NCI-H1930 (cell line): ENCODE results near the gene IRF8.

Source experiments
- DNase-seq, 2 experiments: peaks; one replicate each; lab custom pipeline; 2025; lab: John Stamatoyannopoulos, UW

Gene IRF8

DNA sequence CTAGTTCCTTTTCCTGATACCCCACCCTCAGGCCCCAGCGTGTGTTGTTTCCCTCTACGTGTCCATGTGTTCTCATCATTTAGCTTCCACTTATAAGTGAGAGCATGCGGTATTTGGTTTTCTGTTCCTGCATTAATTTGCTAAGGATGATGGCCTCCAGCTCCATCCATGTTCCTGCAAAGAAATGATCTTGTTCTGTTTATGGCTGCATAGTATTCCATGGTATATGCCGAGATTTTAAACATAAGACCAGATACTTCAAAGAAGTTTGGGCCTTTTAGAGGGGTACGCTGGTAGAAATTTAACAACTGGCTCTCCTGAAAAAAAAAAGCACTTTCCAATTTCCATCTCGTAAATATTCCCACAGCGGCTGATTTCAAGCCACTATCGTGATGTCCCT lies 59.8 kb downstream of the IRF8 start:
- DNase-seq: no peak

GRCh38 chr16:85959686-85960085 lies 60.7 kb downstream of the IRF8 start:
- no peak for DNase-seq

DNA sequence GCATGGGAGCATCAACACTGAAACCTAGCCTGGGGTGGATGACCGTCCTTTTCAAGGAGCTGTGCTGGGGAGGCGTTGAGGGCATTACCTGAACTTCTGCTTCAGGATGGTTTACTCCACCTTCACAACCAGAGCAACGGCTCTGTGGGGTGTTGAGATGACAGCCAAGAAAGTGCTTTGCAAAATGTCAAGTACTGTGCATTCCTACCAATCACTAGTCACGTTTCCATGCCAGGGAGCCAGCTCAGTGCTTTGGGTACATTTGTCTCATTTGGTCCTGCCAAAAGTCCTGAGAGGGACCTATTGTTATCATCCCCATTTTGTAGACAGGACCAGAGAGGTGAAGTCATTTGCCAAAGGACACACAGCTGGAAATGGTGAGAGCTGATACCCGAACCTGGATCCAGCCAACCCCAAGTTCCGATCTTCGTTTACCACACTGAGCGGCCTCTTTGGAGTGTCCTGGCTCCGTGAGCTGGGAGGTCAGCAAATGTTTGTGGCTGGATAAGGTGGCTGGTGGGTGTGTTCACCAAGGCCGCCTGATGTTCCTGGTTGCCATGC lies 61.6 kb downstream of the IRF8 start:
- DNase-seq: no peak

DNA sequence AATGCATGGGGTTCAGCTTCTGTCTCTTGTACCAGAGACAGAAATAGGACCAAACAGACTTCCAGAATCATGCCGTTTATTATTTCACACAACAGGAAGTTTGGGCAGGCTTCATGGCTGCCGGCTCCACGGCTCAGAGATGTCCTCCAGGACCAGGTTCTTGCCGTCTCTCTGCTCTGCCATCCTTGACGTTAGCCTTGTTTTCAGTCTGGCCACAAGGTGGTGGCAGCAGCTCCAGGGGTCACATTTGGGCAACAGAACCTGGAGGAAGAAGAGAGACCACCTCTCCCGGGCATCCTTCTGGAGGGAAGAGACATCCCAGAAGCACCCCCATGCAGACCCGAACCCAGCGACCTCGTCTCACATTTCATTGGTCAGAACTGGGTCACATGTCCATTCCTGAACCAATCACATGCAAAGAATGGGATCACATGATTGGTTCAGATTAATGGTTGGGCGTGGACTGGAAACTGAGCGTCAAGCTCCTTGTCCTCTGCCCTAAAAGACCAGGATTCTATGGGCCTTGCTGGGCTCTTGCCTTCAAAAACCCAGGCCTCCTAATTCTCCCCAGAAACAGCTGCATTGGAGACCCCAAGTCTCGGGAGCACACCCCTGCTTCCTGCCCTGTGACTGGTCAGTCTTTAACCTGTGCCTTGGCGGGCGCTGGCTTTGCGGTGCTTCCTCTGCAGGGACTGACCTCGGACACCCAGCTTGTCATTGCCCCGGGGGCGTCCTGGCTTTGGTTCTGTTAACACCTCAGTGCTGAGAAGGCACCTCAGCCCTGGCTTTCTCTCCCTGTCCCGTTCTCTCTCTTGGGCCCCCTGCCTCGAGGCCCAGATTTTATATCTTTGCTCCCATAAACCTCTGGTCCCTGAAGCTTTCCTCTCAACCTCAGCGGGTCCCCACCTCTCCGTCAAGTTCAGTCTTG lies 63.3 kb downstream of the IRF8 start:
- DNase-seq: no peak

DNA sequence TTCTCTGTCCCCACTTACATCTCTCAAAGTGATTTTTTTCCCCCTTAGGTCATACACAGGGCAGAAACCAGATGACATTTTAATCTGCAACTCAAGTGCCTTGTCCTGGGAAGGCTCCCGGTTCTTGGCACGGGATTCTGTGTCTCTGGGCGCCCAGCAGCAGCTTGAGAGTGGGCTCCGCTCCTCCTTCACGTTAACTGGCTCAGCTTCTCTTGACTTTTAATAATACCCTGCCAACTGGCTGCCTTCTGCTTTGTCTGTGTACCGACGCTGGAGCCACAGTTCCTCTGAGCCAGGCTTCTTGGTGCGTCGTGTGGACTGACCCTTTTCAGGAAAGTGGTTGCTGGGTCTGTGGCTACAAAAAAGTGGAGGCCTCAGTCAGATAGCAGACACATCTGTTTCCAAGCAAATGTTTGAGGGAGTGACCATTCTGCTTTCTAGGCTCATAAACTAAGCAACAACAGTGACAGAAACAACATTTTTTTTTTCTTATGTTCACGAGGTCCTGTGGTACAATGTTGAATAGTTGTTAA lies 64.9 kb downstream of the IRF8 start:
- DNase-seq: no peak

- DNase-seq: no peak
These were observed 66.2 kb downstream of the IRF8 start for GRCh38 chr16:85965125-85965524.

DNA sequence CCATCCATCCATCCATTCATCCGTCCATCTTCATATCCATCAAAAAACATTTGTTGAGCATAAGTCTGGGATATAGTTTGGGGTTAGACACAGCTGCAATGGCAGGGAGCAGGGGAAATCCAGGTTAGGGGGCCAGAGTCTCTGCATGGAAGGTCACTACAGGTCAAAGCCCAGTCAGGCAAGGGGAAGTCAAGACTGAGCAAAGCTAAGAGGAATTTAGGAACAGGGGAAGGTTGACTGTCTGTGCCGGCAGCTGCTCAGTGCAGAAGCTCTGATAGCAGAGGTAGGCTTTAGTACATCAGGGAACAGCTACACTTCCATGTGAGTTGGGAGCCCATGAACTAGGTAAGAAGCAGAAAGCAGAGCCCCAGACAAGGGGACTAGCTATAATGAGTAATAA lies 68.1 kb downstream of the IRF8 start:
- DNase-seq: no peak

GRCh38 chr16:85968041-85968920 lies 69.3 kb downstream of the IRF8 start:
- DNase-seq: no peak

- no peak for DNase-seq
These were observed 70.2 kb downstream of the IRF8 start for GRCh38 chr16:85969159-85969558.

DNA sequence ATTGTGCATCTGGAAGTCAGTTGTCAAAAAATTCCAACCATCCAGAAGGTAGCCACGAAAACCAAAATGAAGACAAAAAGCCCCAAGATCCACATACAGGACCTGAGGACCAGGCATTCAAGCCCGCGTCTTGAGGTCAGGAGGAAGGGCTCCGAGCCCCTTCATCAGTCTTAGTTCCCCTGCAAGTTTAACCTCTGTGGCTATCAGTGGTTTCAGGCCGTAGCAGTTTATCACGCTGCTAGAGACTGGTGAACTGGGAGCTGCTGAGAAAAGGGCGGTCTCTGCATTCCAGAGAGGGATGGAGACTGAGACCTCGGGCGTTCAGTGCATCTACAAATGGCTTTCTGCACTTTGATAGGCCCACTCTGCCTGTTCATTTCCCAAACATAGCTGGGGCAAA lies 70.6 kb downstream of the IRF8 start:
- DNase-seq: no peak

DNA sequence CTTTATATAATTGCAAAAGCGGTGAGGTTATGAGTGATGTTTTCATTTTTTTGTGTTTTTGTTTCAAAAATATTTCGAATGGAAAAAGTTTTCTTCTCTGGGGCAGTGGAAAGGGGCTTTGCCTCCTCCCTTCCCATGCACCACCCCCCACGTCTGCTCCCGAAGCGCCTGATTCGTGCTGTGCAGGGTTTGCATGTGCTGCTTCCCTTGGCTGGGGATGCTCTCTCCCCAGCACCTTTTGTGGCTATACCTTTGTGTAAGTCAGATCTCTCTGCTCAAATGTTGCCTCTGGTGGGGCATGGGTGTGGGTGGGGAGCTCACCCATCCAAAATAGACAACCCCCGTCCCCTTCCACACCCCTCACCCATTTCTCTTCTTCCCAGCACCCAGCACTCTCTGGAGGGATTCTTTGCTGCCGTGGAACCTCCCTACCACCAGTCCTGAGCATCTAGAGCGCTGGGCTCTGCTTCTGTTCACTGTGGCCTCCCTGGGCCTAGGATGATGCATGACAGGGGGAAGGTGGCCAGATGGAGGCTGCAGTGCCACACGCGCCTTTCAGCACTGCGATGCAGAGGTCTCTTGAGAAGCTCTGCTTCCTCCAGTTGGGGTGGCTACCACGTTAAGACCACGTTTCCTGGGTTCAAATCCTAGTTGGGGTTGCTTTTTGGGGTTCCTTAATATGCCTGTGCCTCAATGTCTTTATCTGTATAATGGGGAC lies 71.2 kb downstream of the IRF8 start:
- DNase-seq: no peak

GRCh38 chr16:85970738-85971137 lies 71.8 kb downstream of the IRF8 start:
- no peak for DNase-seq
